Mucosa of rectum (tissue), 2 donors: ENCODE measurements around the gene TTC6.

ENCODE experiments used
- H3K27ac ChIP-seq, 2 donors: one replicate each; pipeline ENCODE4 v1.7.0; 2013; ENCODE audit warnings: inconsistent platforms in 2 of 2, low read depth in 2 of 2, low read length in 2 of 2
- H3K27me3 ChIP-seq, 2 donors: one replicate each; pipeline ENCODE4 v1.7.0; 2013; ENCODE audit warnings: low read length in 2 of 2; ENCODE audit not compliant: control insufficient read depth in 2 of 2, insufficient read depth in 2 of 2
- H3K36me3 ChIP-seq, 2 donors: one replicate each; pipeline ENCODE4 v1.7.0; 2013; ENCODE audit warnings: low read length in 2 of 2; ENCODE audit not compliant: control insufficient read depth in 2 of 2, insufficient read depth in 2 of 2
- H3K4me1 ChIP-seq, 2 donors: one replicate each; pipeline ENCODE4 v1.7.0; 2013; ENCODE audit warnings: low read length in 2 of 2, mild to moderate bottlenecking in 1 of 2; ENCODE audit not compliant: control insufficient read depth in 2 of 2, insufficient read depth in 2 of 2
- H3K4me3 ChIP-seq, 2 donors: one replicate each; pipeline ENCODE4 v1.7.0; 2013; ENCODE audit warnings: low read length in 2 of 2
- H3K9ac ChIP-seq, 2 donors: one replicate each; pipeline ENCODE4 v1.7.0; 2013; ENCODE audit warnings: low read length in 2 of 2, low read depth in 1 of 2, mild to moderate bottlenecking in 1 of 2
- H3K9me3 ChIP-seq, 2 donors: one replicate each; pipeline ENCODE4 v1.7.0; 2013; ENCODE audit warnings: low read length in 2 of 2; ENCODE audit not compliant: control insufficient read depth in 2 of 2
- donor health status: healthy.
- donor health status: Normal muscosa, but diverticular disease.

The TTC6 gene

GRCh38 chr14:37584211-37585100 lies 11.0 kb upstream of the TTC6 start:
- peak overlapping the region; percentile 67 to 73 for H3K4me3 ChIP-seq
- H3K27ac ChIP-seq: peak overlapping the region; percentile 89 to 92

DNA sequence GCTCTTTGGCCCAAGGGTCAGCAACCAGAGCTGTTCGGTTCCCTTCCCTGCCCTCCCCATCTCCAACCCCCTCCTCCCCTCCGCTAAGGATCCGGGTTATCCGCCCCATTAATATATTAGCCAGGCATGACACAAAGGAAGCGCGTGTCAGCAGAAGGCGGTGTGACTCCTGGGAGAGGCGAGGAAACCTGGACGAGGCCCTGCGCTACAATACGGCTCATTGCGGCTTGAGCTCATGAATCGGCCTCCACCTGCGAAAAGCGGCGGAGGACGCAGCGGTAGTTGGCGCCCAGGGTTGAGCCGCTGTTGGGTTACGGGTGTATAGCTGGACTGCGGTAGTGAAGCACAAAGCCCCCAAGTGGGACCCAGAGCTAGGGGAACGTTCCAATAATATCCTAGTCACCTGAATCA lies 10.3 kb upstream of the TTC6 start:
- Histone ChIP-seq H3K27ac (peak overlapping the region; percentile 89 to 92), H3K9ac (peak overlapping the region; percentile 58 to 72)

More at GRCh38 chr14:37584211-37585100, 11.0 kb upstream of the TTC6 start:
- H3K9ac ChIP-seq: peak overlapping the region; percentile 58 to 72
- H3K27me3 ChIP-seq: peaks cover 3 to 11% of the 10 kb centered on the region in 2 donors
- H3K36me3 ChIP-seq: no peaks in the 10 kb centered on the region
- H3K4me1 ChIP-seq: peaks cover 3 to 16% of the 10 kb centered on the region in 2 donors
- no peaks in the 10 kb centered on the region for H3K9me3 ChIP-seq

DNA sequence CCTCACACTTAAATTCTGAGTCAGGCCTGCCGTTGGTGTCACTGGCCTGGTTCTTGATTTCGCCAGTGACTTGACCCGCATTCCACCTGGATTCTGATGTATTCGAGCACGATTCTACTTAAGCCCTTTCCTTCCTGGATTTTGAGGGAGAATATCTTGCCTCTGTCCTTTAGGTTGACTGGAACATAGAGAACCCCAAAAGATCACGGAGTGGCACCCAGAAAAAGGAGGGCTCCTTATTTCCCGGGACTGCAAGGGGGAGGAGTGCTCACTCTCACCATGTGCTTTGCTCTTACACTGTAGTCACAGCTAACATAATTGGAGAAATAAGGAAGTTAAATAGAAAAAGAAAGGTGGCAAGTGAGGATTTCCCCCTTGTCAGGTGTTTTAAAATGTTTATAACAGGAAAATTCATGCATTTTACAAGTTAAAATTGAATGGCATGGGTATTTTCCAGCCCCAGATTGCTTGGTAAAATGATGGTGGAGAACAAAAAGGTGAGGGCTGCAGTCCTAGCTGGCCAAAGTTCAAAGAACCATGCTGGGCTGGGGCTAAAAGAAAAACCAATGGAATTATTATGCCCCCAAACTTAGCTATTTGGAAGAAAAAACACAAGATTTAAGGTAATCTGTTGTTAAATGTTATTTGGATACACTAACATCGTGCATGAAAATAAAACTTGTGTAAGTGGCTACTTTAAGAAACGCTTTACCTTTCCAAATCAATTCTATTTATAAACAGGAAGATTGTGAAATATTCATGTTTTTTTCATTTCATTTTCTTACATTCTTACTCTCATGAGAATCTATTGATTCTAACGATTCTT lies 9.2 kb upstream of the TTC6 start:
- peak overlapping the region; percentile 75 to 91 for H3K9ac ChIP-seq
- H3K4me1 ChIP-seq: peaks cover 3 to 16% of the 10 kb centered on the region in 2 donors
- H3K9me3 ChIP-seq: no peaks in the 10 kb centered on the region
- H3K4me3 ChIP-seq: peak overlapping the region in 1 of 2 donors; percentile 78
- H3K27me3 ChIP-seq: peaks cover 8 to 13% of the 10 kb centered on the region in 2 donors
- H3K27ac ChIP-seq: peak overlapping the region; percentile 89 to 92
- no peaks in the 10 kb centered on the region for H3K36me3 ChIP-seq

More for the DNA sequence above, 10.3 kb upstream of the TTC6 start:
- H3K27me3 ChIP-seq: peaks cover 3 to 11% of the 10 kb centered on the region in 2 donors
- H3K9me3 ChIP-seq: no peaks in the 10 kb centered on the region
- H3K4me3 ChIP-seq: peak overlapping the region; percentile 48 to 73
- no peaks in the 10 kb centered on the region for H3K36me3 ChIP-seq
- peaks cover 3 to 16% of the 10 kb centered on the region in 2 donors for H3K4me1 ChIP-seq

- H3K9me3 ChIP-seq: no peaks in the 10 kb centered on the region
- peak overlapping the region; percentile 68 to 78 for H3K4me3 ChIP-seq
- no peaks in the 10 kb centered on the region for H3K36me3 ChIP-seq
- peaks cover 8 to 16% of the 10 kb centered on the region in 2 donors for H3K27me3 ChIP-seq
- H3K27ac ChIP-seq: peak overlapping the region; percentile 89 to 92
- H3K9ac ChIP-seq: peak overlapping the region; percentile 75 to 91
- H3K4me1 ChIP-seq: peaks cover 3 to 16% of the 10 kb centered on the region in 2 donors
These were observed 8.7 kb upstream of the TTC6 start for GRCh38 chr14:37586797-37587130.

GRCh38 chr14:37587131-37587803 lies 8.2 kb upstream of the TTC6 start:
- Histone ChIP-seq H3K9me3 (no peaks in the 10 kb centered on the region), H3K27ac (peak overlapping the region; percentile 89 to 92), H3K4me1 (peaks cover 3 to 16% of the 10 kb centered on the region in 2 donors), H3K9ac (peak overlapping the region; percentile 75 to 91), H3K27me3 (peaks cover 8 to 16% of the 10 kb centered on the region in 2 donors), H3K4me3 (peak overlapping the region; percentile 68 to 78), H3K36me3 (no peaks in the 10 kb centered on the region)

DNA sequence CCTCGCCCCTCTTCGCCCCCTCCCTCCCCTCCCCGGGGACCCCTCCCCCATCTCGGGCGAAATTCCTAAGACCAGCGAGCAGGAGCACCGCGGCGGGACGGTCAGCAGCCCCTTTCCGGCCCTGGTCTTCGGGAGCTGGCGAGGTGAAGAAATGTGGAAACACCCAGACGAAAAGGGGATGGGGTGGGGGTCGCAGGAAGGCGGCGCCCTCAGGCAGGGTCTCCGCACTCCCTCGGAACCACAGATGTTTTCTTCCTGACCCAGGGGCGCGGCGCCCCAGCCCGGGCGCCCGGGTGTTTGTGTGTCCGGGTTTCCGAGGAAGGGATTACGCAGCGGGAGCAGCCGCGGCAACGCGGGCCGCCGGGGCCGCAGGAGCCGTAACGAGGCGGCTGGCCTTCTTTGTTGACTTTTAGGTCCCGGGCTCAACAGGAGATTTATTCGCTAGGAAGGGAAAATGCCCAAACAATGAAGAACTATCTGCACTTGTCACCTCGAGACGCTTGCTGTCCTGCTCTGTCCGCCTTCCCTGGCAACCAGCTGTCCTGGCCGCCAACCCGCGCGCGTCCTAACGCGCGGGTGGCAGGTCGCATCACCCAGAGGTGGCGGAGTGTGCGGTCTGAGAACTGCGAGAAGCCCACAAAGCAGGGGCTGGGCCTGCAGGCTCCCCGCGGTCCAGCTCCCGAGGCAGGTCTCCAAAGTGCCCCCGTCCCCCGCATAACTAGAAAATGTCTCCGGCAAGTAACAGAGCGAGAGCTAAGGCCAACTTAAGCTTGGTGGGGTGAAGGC lies 7.4 kb upstream of the TTC6 start:
- no peaks in the 10 kb centered on the region for H3K36me3 ChIP-seq
- peak overlapping the region; percentile 68 to 78 for H3K4me3 ChIP-seq
- peak overlapping the region; percentile 74 to 91 for H3K9ac ChIP-seq
- H3K9me3 ChIP-seq: no peaks in the 10 kb centered on the region
- H3K4me1 ChIP-seq: peaks cover 3 to 13% of the 10 kb centered on the region in 2 donors
- H3K27ac ChIP-seq: peak overlapping the region; percentile 89 to 92
- H3K27me3 ChIP-seq: peaks cover 8 to 19% of the 10 kb centered on the region in 2 donors

GRCh38 chr14:37588667-37588955 lies 6.8 kb upstream of the TTC6 start:
- Histone ChIP-seq H3K4me3 (peak overlapping the region; percentile 68 to 78), H3K27ac (peak overlapping the region; percentile 89 to 92), H3K27me3 (peaks cover 8 to 20% of the 10 kb centered on the region in 2 donors), H3K4me1 (peaks cover 3 to 13% of the 10 kb centered on the region in 2 donors), H3K36me3 (no peaks in the 10 kb centered on the region), H3K9me3 (no peaks in the 10 kb centered on the region), H3K9ac (peak overlapping the region; percentile 74 to 91)

DNA sequence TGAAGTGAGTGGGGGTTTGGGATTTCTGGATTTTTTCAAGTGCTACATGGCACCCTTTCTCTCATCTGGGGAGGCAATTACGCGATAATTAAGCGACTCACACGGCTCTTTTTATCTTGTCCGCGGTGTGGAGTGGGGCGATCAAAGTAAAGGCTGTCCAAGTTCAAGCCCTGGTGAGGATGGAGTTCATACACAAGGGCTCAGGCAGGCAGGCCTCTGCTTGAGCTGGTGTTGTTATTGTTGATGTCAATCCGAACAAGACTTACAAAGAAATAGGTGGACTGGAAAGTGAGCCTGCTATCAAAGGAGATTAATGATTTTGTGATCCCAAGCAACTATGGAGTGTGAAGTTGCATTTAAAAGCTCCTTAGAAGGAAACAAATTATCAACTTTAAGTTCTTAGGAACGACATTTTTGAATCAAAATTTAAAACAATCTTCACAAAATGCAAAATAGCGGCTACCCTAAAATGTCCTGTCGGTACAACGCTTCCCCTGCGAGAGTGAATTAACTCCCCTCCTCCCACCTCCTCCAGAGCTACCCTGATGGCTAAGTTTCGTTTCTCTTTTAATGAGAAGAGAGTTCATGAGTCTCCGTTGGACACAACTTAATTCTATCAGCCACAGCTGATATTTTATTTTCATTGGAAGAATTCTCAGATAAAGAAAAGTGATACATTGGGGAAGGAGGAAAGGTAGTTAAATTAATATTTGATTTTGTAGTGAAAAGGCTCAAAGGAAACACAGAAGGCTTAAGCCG lies 6.3 kb upstream of the TTC6 start:
- H3K27ac ChIP-seq: peak overlapping the region; percentile 89 to 92
- no peaks in the 10 kb centered on the region for H3K9me3 ChIP-seq
- H3K36me3 ChIP-seq: no peaks in the 10 kb centered on the region
- H3K4me3 ChIP-seq: peak overlapping the region; percentile 68 to 78
- peaks cover 8 to 20% of the 10 kb centered on the region in 2 donors for H3K27me3 ChIP-seq
- H3K4me1 ChIP-seq: peaks cover 3 to 13% of the 10 kb centered on the region in 2 donors
- peak overlapping the region; percentile 74 to 91 for H3K9ac ChIP-seq
